Colonic mucosa (tissue), 4 donors: ENCODE measurements around the gene FLYWCH2. TPM values are rescaled to one million over a fixed set of nuclear protein-coding genes. Genes with fewer than 3 reads are reported as not detected.

Experiments used
- DNase-seq: peaks from one replicate; pipeline ENCODE4 v3.0.0-alpha.2; 2020
- H3K27ac ChIP-seq: fragments of 200-600 bp; one replicate; pipeline ENCODE4 v1.8.0; 2021
- H3K27me3 ChIP-seq: fragments of 200-600 bp; one replicate; pipeline ENCODE4 v1.8.0; 2021
- H3K36me3 ChIP-seq: fragments of 200-600 bp; one replicate; pipeline ENCODE4 v1.8.0; 2021
- H3K4me1 ChIP-seq: fragments of 200-600 bp; one replicate; pipeline ENCODE4 v1.8.0; 2021; ENCODE audit warnings: mild to moderate bottlenecking
- H3K4me3 ChIP-seq: fragments of 200-600 bp; one replicate; pipeline ENCODE4 v1.8.0; 2021
- H3K9ac ChIP-seq, 2 donors: one replicate each; pipeline ENCODE4 v1.7.0; 2013; ENCODE audit warnings: control low read depth in 2 of 2, low read depth in 2 of 2, low read length in 2 of 2
- H3K9me3 ChIP-seq: fragments of 200-600 bp; one replicate; pipeline ENCODE4 v1.8.0; 2021
- intact Hi-C: fragments of 100-400 bp; cut with DNase I; formaldehyde crosslinking; loops from one replicate; pipeline ENCODE4 v1.14.1; 2022
- total RNA-seq, 2 donors: library from RNA; stranded (reverse); fragmentation: NEBNext Ultra II Directional in 1 of 2; extraction: Animal tissue kit (Norgen Biotek cat#: 25700) in 1 of 2; gene quantifications; one replicate each; pipeline ENCODE4 v1.2.1, GENCODE V29; 2021
- TF ChIP-seq, protein P1 (sequence below): fragments of 200-600 bp; IDR thresholded peaks from one replicate; pipeline ENCODE4 v1.8.0; 2022; ENCODE audit warnings: antibody characterized with exemption, mild to moderate bottlenecking
- donor health status: healthy.
- donor health status: DM: no; HTN: no; CAD: no.
- donor health status: DM: no; HTN: no; CAD: no.

FLYWCH2 gene
- total RNA-seq, 2 donors from 2014 or later = 16.2 to 24.8 TPM

DNA sequence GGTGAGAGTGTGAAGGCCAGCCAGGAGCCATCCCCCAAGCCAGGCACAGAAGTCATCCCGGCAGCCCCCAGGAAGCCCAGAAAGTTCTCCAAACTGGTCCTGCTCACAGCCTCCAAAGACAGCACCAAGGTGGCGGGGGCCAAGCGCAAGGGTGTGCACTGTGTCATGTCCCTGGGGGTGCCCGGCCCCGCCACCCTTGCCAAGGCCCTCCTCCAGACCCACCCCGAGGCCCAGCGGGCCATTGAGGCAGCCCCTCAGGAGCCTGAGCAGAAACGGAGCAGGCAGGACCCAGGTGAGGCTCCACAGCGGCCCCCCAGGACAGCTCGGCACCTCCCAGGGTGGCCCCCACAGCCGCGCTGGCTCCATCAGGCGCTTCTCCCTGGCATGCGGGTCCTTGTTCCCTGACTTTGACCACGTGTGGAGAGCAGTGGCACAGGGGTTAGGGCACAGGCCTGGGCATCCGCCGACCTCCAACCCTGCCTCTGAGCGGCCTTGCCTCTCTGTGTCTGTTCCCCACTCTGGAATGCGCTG, 13.5 kb downstream of the FLYWCH2 start:
- H3K36me3 ChIP-seq = no peaks in the 10 kb centered on the region
- H3K27ac ChIP-seq = no peak overlapping the region
- no peak for DNase-seq
- no peak overlapping the region for H3K4me3 ChIP-seq
- no peak overlapping the region for H3K9ac ChIP-seq
- TF ChIP-seq, protein P1, sequence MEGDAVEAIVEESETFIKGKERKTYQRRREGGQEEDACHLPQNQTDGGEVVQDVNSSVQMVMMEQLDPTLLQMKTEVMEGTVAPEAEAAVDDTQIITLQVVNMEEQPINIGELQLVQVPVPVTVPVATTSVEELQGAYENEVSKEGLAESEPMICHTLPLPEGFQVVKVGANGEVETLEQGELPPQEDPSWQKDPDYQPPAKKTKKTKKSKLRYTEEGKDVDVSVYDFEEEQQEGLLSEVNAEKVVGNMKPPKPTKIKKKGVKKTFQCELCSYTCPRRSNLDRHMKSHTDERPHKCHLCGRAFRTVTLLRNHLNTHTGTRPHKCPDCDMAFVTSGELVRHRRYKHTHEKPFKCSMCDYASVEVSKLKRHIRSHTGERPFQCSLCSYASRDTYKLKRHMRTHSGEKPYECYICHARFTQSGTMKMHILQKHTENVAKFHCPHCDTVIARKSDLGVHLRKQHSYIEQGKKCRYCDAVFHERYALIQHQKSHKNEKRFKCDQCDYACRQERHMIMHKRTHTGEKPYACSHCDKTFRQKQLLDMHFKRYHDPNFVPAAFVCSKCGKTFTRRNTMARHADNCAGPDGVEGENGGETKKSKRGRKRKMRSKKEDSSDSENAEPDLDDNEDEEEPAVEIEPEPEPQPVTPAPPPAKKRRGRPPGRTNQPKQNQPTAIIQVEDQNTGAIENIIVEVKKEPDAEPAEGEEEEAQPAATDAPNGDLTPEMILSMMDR = no peak
- H3K9me3 ChIP-seq = no peaks in the 10 kb centered on the region
- H3K4me1 ChIP-seq = no peaks in the 10 kb centered on the region
- H3K27me3 ChIP-seq = no peaks in the 10 kb centered on the region
- intact Hi-C loops = no loop called here

DNA sequence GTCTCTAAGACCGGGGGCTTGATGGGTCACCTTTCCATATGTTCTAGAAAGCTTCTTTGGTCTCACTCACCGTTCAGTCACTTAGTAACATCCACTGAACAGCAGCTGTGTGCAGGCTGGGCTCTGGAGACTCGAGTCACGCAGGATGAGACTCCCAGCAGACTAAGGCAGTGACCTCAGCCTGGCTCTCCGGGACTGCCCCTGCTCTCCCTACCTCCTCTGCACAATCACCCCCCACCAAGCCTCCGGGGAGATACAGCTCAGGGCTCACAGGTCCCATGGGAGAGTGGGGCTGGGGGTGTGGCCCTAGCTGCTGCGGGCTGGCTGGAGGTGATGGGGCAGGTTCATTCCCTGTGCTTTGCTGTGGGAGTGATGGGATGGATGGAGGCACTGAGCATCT, 14.1 kb downstream of the FLYWCH2 start:
- H3K9me3 ChIP-seq = no peaks in the 10 kb centered on the region

DNA sequence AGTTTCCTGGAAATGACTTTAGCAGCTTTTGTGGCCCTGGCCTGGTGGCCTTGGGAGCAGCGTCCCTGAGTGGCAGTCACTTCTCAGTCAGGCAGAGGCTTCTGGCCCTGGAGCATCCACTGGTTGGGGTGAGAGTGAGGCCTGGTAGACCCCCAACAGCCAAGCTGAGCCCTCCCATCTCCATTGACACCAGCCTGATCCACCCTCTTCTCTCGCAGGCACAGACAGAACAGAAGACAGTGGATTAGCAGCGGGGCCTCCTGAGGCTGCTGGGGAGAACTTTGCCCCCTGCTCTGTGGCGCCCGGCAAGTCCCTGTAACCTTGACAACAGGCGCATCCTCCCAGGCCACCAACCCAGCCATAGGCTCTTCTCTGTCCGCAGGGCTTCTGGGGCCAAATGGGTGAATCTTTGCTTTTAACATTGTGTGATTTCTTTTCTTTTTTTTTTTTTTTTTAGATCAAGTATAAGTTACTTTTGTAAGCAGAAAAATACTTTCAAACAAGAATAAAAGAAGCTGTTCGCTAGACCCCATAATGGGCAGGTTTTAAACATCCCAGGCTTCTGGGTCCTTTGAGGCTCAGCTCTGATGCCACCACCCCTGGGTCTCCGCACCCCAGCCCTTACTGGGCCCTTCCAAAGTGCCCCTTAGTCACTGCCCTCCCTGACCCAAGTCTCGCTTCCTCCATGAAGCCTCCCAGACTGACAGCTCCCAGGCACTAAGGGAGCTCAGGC, 16.0 kb downstream of the FLYWCH2 start:
- H3K4me3 ChIP-seq = no peak overlapping the region
- no peaks in the 10 kb centered on the region for H3K36me3 ChIP-seq
- H3K4me1 ChIP-seq = no peaks in the 10 kb centered on the region
- TF ChIP-seq, protein P1 = no peak
- H3K27ac ChIP-seq = no peak overlapping the region
- intact Hi-C loops = no loop called here
- H3K9me3 ChIP-seq = no peaks in the 10 kb centered on the region
- no peak overlapping the region for H3K9ac ChIP-seq
- no peak for DNase-seq
- no peaks in the 10 kb centered on the region for H3K27me3 ChIP-seq

More for the DNA sequence above, 14.1 kb downstream of the FLYWCH2 start:
- Histone ChIP-seq H3K4me3 (no peak overlapping the region), H3K9ac (no peak overlapping the region), H3K4me1 (no peaks in the 10 kb centered on the region), H3K36me3 (no peaks in the 10 kb centered on the region), H3K27ac (no peak overlapping the region), H3K27me3 (no peaks in the 10 kb centered on the region)
- intact Hi-C loops = no loop called here
- DNase-seq = no peak
- TF ChIP-seq, protein P1 = no peak

DNA sequence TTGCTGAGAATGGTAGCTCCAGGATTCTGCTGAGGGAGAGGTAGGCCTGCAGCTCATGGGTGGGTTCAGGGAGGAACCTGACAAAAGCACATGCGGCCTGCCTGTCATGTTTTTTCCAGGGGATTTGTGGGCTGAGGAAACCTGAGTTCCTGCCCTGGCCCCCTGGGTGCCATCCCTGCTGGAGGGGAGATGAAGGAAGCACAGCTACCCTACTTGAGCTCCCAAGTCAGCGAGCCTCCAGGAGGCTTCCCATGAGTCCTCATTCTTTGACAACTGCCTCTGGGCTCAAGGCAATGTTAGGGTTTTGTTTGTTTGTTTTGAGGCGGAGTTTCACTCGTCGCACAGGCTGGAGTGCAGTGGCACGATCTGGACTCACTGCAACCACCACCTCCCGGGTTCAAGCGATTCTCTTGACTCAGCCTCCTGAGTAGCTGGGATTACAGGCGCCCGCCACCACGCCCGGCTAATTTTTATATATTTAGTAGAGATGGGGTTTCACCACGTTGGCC, 16.6 kb downstream of the FLYWCH2 start:
- H3K27ac ChIP-seq = no peak overlapping the region
- TF ChIP-seq, protein P1 = no peak
- H3K27me3 ChIP-seq = no peaks in the 10 kb centered on the region
- no peaks in the 10 kb centered on the region for H3K36me3 ChIP-seq
- no peak overlapping the region for H3K4me3 ChIP-seq
- no peaks in the 10 kb centered on the region for H3K4me1 ChIP-seq
- intact Hi-C loops = no loop called here
- no peak overlapping the region for H3K9ac ChIP-seq
- no peaks in the 10 kb centered on the region for H3K9me3 ChIP-seq
- DNase-seq = no peak

DNA sequence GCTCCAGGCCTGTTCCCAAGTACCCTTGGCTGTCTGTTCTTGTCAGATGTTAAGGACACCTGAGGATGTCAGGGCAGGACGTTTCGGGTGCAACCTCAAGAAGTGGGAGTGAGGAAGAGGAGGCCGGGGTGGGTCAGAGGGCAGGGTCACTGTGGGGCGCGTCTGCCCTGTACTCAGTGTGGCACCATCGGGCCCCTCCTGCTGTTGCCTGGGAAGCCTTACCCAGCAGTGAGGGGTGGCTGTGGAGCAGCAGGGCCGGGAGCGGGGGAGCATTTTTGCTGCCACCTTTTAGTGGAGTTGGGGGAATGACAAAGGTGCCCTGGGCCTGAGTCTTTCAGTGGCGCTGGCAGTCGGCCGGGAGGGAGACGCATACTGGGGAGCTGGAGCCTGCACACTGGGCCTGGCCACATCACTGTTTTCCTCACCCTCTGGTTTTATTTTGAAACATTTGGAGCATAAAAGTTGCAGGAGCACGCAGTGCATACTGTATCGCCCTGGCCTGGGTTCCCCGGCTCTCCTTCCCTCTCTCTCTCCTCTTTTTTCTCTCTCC, 17.6 kb downstream of the FLYWCH2 start:
- H3K9ac ChIP-seq = no peak overlapping the region
- no peaks in the 10 kb centered on the region for H3K4me1 ChIP-seq
- H3K9me3 ChIP-seq = no peaks in the 10 kb centered on the region
- intact Hi-C loops = no loop called here
- TF ChIP-seq, protein P1 = no peak
- H3K27me3 ChIP-seq = no peaks in the 10 kb centered on the region
- no peak overlapping the region for H3K4me3 ChIP-seq
- no peak for DNase-seq
- H3K27ac ChIP-seq = no peak overlapping the region
- H3K36me3 ChIP-seq = no peaks in the 10 kb centered on the region
